ENCODE results near the gene KCNJ6.

KCNJ6 gene

GRCh38 chr21:37903396-37903795, 12.9 kb downstream of the KCNJ6 start:
- no peak for DNase-seq

- no peak for DNase-seq
Observed at GRCh38 chr21:37899146-37899545, 17.1 kb downstream of the KCNJ6 start.

- no peak for DNase-seq
Observed at GRCh38 chr21:37896788-37897187, 19.5 kb downstream of the KCNJ6 start.

GRCh38 chr21:37891972-37892371, 24.3 kb downstream of the KCNJ6 start:
- DNase-seq = no peak

- no peak for DNase-seq
Observed at GRCh38 chr21:37888659-37889058, 27.6 kb downstream of the KCNJ6 start.

GRCh38 chr21:37886726-37887299, 29.4 kb downstream of the KCNJ6 start:
- no peak for DNase-seq

GRCh38 chr21:37886120-37886519, 30.1 kb downstream of the KCNJ6 start:
- DNase-seq = peak; percentile 41

- DNase-seq = peak; percentile 94
Observed at GRCh38 chr21:37878946-37879660, 37.2 kb downstream of the KCNJ6 start.

- no peak for DNase-seq
Observed at GRCh38 chr21:37877888-37878684, 38.2 kb downstream of the KCNJ6 start.

GRCh38 chr21:37877171-37877570, 39.1 kb downstream of the KCNJ6 start:
- DNase-seq = no peak

GRCh38 chr21:37876561-37876960, 39.7 kb downstream of the KCNJ6 start:
- DNase-seq = no peak

- peak; percentile 36 for DNase-seq
Observed at GRCh38 chr21:37874904-37875780, 41.1 kb downstream of the KCNJ6 start.

GRCh38 chr21:37874481-37874880, 41.8 kb downstream of the KCNJ6 start:
- DNase-seq = no peak

GRCh38 chr21:37873655-37874054, 42.6 kb downstream of the KCNJ6 start:
- DNase-seq = peak; percentile 9

- DNase-seq = no peak
Observed at GRCh38 chr21:37871121-37871862, 45.0 kb downstream of the KCNJ6 start.

GRCh38 chr21:37870221-37870620, 46.0 kb downstream of the KCNJ6 start:
- DNase-seq = peak; percentile 77

GRCh38 chr21:37869661-37870060, 46.6 kb downstream of the KCNJ6 start:
- peak; percentile 61 for DNase-seq

- DNase-seq = no peak
Observed at GRCh38 chr21:37868446-37869295, 47.6 kb downstream of the KCNJ6 start.

- DNase-seq = no peak
Observed at GRCh38 chr21:37866027-37866426, 50.2 kb downstream of the KCNJ6 start.

GRCh38 chr21:37865156-37865555, 51.1 kb downstream of the KCNJ6 start:
- DNase-seq = no peak

GRCh38 chr21:37863842-37864241, 52.4 kb downstream of the KCNJ6 start:
- DNase-seq = no peak
